Measurements from ENCODE around the gene KCNK1.

DNA sequence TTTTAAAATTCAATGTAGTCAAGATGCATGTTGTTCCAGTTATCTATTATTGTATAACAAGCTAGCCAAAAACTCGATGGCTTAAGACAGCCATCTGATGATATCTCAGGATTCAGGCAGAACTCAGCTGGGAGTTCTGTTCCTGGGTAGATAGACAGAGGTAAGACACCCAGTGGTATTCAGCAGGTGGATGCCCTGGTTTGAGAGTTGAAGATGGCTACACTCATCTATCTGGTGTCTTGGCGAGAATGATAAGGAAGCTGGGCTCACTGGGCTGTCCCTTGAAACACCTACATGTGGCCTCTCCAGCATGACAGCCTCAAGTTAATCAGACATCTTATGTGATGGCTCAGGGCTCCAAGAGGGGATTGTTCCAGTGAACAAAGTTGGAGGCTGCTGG is 3.3 kb upstream of the KCNK1 start:
- no peak for TF ChIP-seq POLR2A (IDR thresholded peaks at IDR 0.05)
- TF ChIP-seq, protein P1, sequence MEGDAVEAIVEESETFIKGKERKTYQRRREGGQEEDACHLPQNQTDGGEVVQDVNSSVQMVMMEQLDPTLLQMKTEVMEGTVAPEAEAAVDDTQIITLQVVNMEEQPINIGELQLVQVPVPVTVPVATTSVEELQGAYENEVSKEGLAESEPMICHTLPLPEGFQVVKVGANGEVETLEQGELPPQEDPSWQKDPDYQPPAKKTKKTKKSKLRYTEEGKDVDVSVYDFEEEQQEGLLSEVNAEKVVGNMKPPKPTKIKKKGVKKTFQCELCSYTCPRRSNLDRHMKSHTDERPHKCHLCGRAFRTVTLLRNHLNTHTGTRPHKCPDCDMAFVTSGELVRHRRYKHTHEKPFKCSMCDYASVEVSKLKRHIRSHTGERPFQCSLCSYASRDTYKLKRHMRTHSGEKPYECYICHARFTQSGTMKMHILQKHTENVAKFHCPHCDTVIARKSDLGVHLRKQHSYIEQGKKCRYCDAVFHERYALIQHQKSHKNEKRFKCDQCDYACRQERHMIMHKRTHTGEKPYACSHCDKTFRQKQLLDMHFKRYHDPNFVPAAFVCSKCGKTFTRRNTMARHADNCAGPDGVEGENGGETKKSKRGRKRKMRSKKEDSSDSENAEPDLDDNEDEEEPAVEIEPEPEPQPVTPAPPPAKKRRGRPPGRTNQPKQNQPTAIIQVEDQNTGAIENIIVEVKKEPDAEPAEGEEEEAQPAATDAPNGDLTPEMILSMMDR (IDR thresholded peaks at IDR 0.05 in 4 of 5, conservative IDR thresholded peaks at IDR 0.05 in 1 of 5) = no peak
